ENCODE data around the gene RBM42.
"Not testable (repeated sequence)": the region's sequence is repeated elsewhere in the genome, so short reads cannot be mapped to it uniquely, and the experiment has no call there.

The RBM42 gene

GRCh38 chr19:35628565-35629331 is at the start of gene RBM42:
RBM42 (plus strand) TSS chr19:35629036; CDS start chr19:35629154, 118 bp downstream.
- peak; percentile 96 for DNase-seq (ENCODE audit: low read depth)

- no peak for DNase-seq (ENCODE audit: low read depth)
Measured at GRCh38 chr19:35582760-35583159, 46.1 kb upstream of the RBM42 start.

- DNase-seq (ENCODE audit: low read depth), result no peak
Measured at GRCh38 chr19:35585848-35586247, 43.0 kb upstream of the RBM42 start, which contains the start of gene PMIS2. PMIS2 (plus strand) TSS chr19:35586173; CDS start chr19:35586260, 87 bp downstream.

GRCh38 chr19:35587321-35587720 is 41.5 kb upstream of the RBM42 start:
- DNase-seq (ENCODE audit: low read depth), result no peak

- no peak for DNase-seq (ENCODE audit: low read depth)
Measured at GRCh38 chr19:35590875-35591274, 38.0 kb upstream of the RBM42 start.

- no peak for DNase-seq (ENCODE audit: low read depth)
Measured at GRCh38 chr19:35592226-35592625, 36.6 kb upstream of the RBM42 start.

GRCh38 chr19:35595026-35595425 is 33.8 kb upstream of the RBM42 start:
- not testable (repeated sequence) for DNase-seq (ENCODE audit: low read depth)

GRCh38 chr19:35595928-35596327 is 32.9 kb upstream of the RBM42 start:
- DNase-seq (ENCODE audit: low read depth), result no peak

GRCh38 chr19:35596366-35596999 is 32.4 kb upstream of the RBM42 start:
- DNase-seq (ENCODE audit: low read depth), result no peak

- no peak for DNase-seq (ENCODE audit: low read depth)
Measured at GRCh38 chr19:35601971-35602370, 26.9 kb upstream of the RBM42 start.

GRCh38 chr19:35604436-35604835 is 24.4 kb upstream of the RBM42 start:
- not testable (repeated sequence) for DNase-seq (ENCODE audit: low read depth)

- DNase-seq (ENCODE audit: low read depth), result not testable (repeated sequence)
Measured at GRCh38 chr19:35607170-35607569, 21.7 kb upstream of the RBM42 start.

- DNase-seq (ENCODE audit: low read depth), result no peak
Measured at GRCh38 chr19:35607661-35608060, 21.2 kb upstream of the RBM42 start.

GRCh38 chr19:35608251-35608650 is 20.6 kb upstream of the RBM42 start:
- DNase-seq (ENCODE audit: low read depth), result no peak

- no peak for DNase-seq (ENCODE audit: low read depth)
Measured at GRCh38 chr19:35609851-35610353, 18.9 kb upstream of the RBM42 start.

- DNase-seq (ENCODE audit: low read depth), result no peak
Measured at GRCh38 chr19:35612224-35612558, 16.6 kb upstream of the RBM42 start.

- peak; percentile 94 for DNase-seq (ENCODE audit: low read depth)
Measured at GRCh38 chr19:35612559-35613321, 16.1 kb upstream of the RBM42 start, which contains the start of gene HAUS5. HAUS5 (plus strand) TSS chr19:35612735; CDS start chr19:35612795, 60 bp downstream.

GRCh38 chr19:35613574-35613973 is 15.3 kb upstream of the RBM42 start:
- no peak for DNase-seq (ENCODE audit: low read depth)

- DNase-seq (ENCODE audit: low read depth), result no peak
Measured at GRCh38 chr19:35615036-35615435, 13.8 kb upstream of the RBM42 start.

- DNase-seq (ENCODE audit: low read depth), result no peak
Measured at GRCh38 chr19:35618857-35619256, 10.0 kb upstream of the RBM42 start.

GRCh38 chr19:35619290-35619923 is 9.4 kb upstream of the RBM42 start:
- DNase-seq (ENCODE audit: low read depth), result no peak

GRCh38 chr19:35620001-35620400 is 8.8 kb upstream of the RBM42 start:
- DNase-seq (ENCODE audit: low read depth), result no peak

Data from activated gamma-delta T cell treated with anti-CD3 and anti-CD28 coated beads, Interleukin-2, amount 50 U/mL, for 16 hours (primary cell).